ENCODE results near the gene TENT4B. TPM values are rescaled to one million over a fixed set of nuclear protein-coding genes. Genes with fewer than 3 reads are reported as not detected.

The TENT4B gene
- total RNA-seq, 3 donors from 2014 or later: 10.6 to 20.0 (median 11.5) TPM

DNA sequence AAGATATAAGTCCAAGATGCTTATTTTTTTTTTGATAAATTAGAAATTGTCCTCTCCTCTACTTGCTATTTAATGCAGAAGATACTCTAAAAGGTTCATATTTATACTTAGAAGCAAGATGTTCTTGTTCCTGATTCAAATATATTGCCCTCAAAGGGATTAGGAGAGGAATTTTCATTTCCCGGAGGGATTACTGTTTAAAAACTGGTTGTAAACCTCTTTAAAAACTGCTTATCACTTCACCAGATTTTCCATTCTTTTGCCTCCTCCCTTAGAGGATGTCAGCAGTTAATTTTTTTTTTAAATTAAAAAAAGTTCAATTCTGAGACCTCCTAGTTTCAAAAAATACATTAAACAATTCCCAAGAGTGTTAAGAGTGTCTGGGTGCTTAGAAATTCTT, 2.8 kb downstream of the TENT4B start:
- intact Hi-C loops (cut with DNase I, micrococcal nuclease): loop anchor here in 1 of 2 donors (10.0 kb wide), 1 partner anchor 49 kb away; no protein-coding TSS in a partner anchor
- Histone ChIP-seq H3K36me3 (ENCODE audit: low read depth) (peaks cover 3% of the 10 kb centered on the region), H3K4me1 (ENCODE audit: low read depth) (peaks cover 18% of the 10 kb centered on the region), H3K4me3 (no peak overlapping the region), H3K9me3 (no peaks in the 10 kb centered on the region)
- DNase-seq (no peak), ATAC-seq (no peak)
- TF ChIP-seq, protein P1, sequence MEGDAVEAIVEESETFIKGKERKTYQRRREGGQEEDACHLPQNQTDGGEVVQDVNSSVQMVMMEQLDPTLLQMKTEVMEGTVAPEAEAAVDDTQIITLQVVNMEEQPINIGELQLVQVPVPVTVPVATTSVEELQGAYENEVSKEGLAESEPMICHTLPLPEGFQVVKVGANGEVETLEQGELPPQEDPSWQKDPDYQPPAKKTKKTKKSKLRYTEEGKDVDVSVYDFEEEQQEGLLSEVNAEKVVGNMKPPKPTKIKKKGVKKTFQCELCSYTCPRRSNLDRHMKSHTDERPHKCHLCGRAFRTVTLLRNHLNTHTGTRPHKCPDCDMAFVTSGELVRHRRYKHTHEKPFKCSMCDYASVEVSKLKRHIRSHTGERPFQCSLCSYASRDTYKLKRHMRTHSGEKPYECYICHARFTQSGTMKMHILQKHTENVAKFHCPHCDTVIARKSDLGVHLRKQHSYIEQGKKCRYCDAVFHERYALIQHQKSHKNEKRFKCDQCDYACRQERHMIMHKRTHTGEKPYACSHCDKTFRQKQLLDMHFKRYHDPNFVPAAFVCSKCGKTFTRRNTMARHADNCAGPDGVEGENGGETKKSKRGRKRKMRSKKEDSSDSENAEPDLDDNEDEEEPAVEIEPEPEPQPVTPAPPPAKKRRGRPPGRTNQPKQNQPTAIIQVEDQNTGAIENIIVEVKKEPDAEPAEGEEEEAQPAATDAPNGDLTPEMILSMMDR (IDR thresholded peaks at IDR 0.05): no peak

DNA sequence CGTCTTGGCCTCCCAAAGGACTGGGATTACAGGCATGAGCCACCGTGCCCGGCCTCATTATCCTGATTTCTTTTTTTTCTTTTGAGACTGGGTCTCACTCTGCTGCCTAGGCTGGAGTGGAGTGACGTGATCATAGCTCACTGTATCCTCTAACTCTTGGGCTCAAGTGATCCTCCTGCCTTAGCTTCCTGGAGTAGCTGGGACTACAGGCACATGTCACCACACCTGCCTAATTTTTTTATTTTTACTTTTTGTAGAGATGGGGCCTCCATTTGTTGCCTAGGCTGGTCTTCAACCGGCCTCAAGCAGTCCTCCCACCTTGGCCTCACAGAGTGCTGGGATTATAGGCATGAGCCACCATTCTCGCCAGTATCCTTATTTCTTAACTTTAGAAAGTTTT, 3.5 kb downstream of the TENT4B start:
- H3K4me3 ChIP-seq: no peak overlapping the region
- peaks cover 18% of the 10 kb centered on the region for H3K4me1 ChIP-seq (ENCODE audit: low read depth)
- intact Hi-C loops (cut with DNase I, micrococcal nuclease): loop anchor here in 1 of 2 donors (10.0 kb wide), 1 partner anchor 48 kb away; no protein-coding TSS in a partner anchor
- H3K9me3 ChIP-seq: no peaks in the 10 kb centered on the region
- no peak for ATAC-seq
- TF ChIP-seq, protein P1 (IDR thresholded peaks at IDR 0.05): no peak
- peaks cover 3% of the 10 kb centered on the region for H3K36me3 ChIP-seq (ENCODE audit: low read depth)
- DNase-seq: no peak

DNA sequence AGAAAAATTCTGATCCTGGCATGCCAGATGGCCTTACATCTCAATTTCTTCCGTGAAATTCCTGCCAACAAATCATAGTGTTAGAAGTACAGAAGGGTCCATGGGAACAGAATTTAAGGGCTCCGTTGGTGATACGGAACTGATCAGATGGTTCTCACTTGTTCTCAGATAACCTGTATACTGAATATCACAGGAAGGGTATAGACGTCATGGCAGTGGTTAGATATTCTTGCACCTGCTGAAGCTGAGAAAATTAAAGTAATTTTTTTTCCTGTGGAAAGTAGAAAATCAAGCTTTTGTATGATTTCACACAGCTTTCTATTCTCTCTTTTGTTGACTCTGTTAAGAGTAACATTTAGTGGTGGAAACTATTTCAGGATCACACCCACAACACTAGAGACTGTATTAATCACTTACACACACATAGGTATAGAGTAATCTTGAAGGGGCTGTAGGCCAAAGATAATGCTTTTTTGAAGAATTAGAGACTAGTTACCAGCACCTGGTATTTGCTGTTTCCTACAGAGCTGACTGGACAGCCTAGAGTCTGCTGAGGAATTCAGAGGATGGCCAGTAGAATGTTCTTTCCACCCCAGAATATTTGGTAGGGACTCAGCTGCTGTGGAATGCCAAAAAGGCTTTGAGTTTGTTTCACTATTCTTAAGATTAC, 7.5 kb downstream of the TENT4B start:
- H3K4me3 ChIP-seq: no peak overlapping the region
- intact Hi-C loops (cut with DNase I, micrococcal nuclease): no loop called here
- no peaks in the 10 kb centered on the region for H3K36me3 ChIP-seq (ENCODE audit: low read depth)
- DNase-seq (no peak), ATAC-seq (no peak)
- peaks cover 24% of the 10 kb centered on the region for H3K4me1 ChIP-seq (ENCODE audit: low read depth)
- H3K9me3 ChIP-seq: no peaks in the 10 kb centered on the region
- TF ChIP-seq, protein P1 (IDR thresholded peaks at IDR 0.05): no peak

DNA sequence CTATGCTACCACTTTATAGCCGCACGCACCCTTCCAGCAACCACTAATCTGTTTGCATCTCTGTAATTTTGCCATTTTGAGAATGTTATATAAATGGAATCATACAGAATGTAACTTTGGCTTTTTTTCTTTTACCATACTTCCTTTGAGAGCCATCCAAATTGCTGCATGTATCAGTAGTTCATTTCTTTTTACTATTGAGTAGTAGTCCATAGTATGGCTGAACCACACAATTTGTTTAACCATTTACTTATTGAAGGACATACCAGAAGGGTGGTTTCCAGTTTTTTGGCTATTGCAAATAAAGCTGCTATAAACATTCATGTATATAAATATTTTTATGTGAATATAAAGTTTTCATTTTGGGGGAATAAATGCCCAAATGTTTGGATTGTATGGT, 8.8 kb downstream of the TENT4B start:
- no peaks in the 10 kb centered on the region for H3K36me3 ChIP-seq (ENCODE audit: low read depth)
- DNase-seq: no peak
- H3K4me1 ChIP-seq (ENCODE audit: low read depth): peaks cover 25% of the 10 kb centered on the region
- ATAC-seq: no peak
- no peaks in the 10 kb centered on the region for H3K9me3 ChIP-seq
- intact Hi-C loops (cut with DNase I, micrococcal nuclease): no loop called here
- TF ChIP-seq, protein P1 (IDR thresholded peaks at IDR 0.05): no peak
- H3K4me3 ChIP-seq: no peak overlapping the region

DNA sequence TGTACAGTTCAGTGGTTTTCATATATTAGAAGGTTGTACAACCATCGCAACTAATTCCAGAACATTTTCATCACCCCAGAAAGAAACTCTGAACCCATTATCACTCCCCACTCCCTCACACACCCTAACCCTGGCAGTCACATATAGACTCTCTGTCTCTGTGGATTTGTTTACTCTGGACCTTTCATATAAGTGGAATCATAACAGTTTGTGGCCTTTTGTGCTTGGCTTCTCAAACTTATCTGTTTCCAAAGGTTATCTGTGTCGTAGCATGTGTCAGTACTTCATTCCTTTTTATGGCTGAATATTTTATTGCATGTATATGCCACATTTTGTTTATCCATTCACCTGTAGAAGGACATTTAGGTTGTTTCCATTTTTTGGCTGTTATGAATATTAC, 12.4 kb downstream of the TENT4B start:
- Histone ChIP-seq H3K4me1 (ENCODE audit: low read depth) (peaks cover 37% of the 10 kb centered on the region), H3K4me3 (no peak overlapping the region), H3K36me3 (ENCODE audit: low read depth) (no peaks in the 10 kb centered on the region), H3K9me3 (no peaks in the 10 kb centered on the region)
- TF ChIP-seq, protein P1 (IDR thresholded peaks at IDR 0.05): no peak
- intact Hi-C loops (cut with DNase I, micrococcal nuclease): no loop called here
- peak in 1 of 3 donors; percentile 21 for DNase-seq
- peak; percentile 93 for ATAC-seq

All from mucosa of descending colon (tissue), 3 donors.